SH-SY5Y (cell line): ENCODE measurements around the gene WNT5A.

Source experiments
- GATA2 ChIP-seq: IDR thresholded peaks from 2 replicates; pipeline ENCODE4 v1.6.1; 2011; ENCODE audit warnings: mild to moderate bottlenecking, low read depth, low read length
- GATA3 ChIP-seq: IDR thresholded peaks from 2 replicates; pipeline ENCODE4 v1.6.1; 2011; ENCODE audit warnings: low read depth, mild to moderate bottlenecking, low read length, moderate library complexity

GRCh38 chr3:55453886-55454496 is 33.1 kb downstream of the WNT5A start:
- TF ChIP-seq GATA2 (no peak), GATA3 (no peak)
